Heart left ventricle (tissue), 16 donors: Measurements from ENCODE around the gene KNG1. TPM values are rescaled to one million over a fixed set of nuclear protein-coding genes. Genes with fewer than 3 reads are reported as not detected.
A peak's percentile ranks its signal among the peaks of the same experiment; 100 is the strongest.

ENCODE experiments used
- ATAC-seq, 4 donors: fragments of 200-7000 bp; cut with Tn5 transposase; one replicate each; pipeline ENCODE4 v1.9.1; 2020 to 2022; ENCODE audit warnings: moderate library complexity in 4 of 4, mild to moderate bottlenecking in 3 of 4, moderate number of reproducible peaks in 1 of 4
- DNase-seq, 5 donors: peaks; one replicate each; pipeline ENCODE4 v3.0.0-alpha.2; 2020
- H3K27ac ChIP-seq, 12 donors: fragments of 200-600 bp; sonication (generic) in 4 of 12; one replicate each; pipeline versions ENCODE4 v1.5.0 to v1.8.0; 2016 to 2022; ENCODE audit warnings: mild to moderate bottlenecking in 2 of 12
- H3K27me3 ChIP-seq, 9 donors: fragments of 200-600 bp; sonication (generic) in 2 of 9; one replicate each; pipeline versions ENCODE4 v1.5.1 to v1.8.0; 2016 to 2022; ENCODE audit warnings: mild to moderate bottlenecking in 3 of 9
- H3K36me3 ChIP-seq, 9 donors: fragments of 200-600 bp; sonication (generic) in 2 of 9; one replicate each; pipeline versions ENCODE4 v1.5.0 to v1.8.0; 2018 to 2022; ENCODE audit warnings: mild to moderate bottlenecking in 2 of 9
- H3K4me1 ChIP-seq, 12 donors: fragments of 200-600 bp; sonication (generic) in 4 of 12; one replicate each; pipeline versions ENCODE4 v1.5.0 to v1.8.0; 2016 to 2022; ENCODE audit warnings: mild to moderate bottlenecking in 3 of 12
- H3K4me3 ChIP-seq, 12 donors: fragments of 200-600 bp; sonication (generic) in 4 of 12; one replicate each; pipeline versions ENCODE4 v1.5.0 to v1.8.0; 2017 to 2022; ENCODE audit warnings: mild to moderate bottlenecking in 9 of 12, moderate library complexity in 4 of 12
- H3K9me3 ChIP-seq, 12 donors: fragments of 200-600 bp; sonication (generic) in 4 of 12; one replicate each; pipeline versions ENCODE4 v1.5.0 to v1.8.0; 2016 to 2022; ENCODE audit warnings: mild to moderate bottlenecking in 1 of 12
- POLR2A ChIP-seq, 2 donors: fragments of 450-650 bp; IDR thresholded peaks; one replicate each; pipeline ENCODE4 v1.6.1; 2017; ENCODE audit warnings: antibody characterized with exemption in 2 of 2, mild to moderate bottlenecking in 2 of 2, moderate library complexity in 2 of 2
- WGBS, 4 donors: extraction: QIAGEN DNeasy Blood & Tissue Kit in 2 of 4; methylation state at CpG; one replicate each; pipeline versions ENCODE4 v1.1.5 to v1.1.7; 2013 to 2018; 5-methylcytosine and 5-hydroxymethylcytosine counted together
- intact Hi-C, 10 donors: fragments of 100-400 bp; cut with DNase I; formaldehyde crosslinking; loops; one replicate each; pipeline versions ENCODE4 v1.11.1 to v1.14.2; 2022
- polyA plus RNA-seq, 2 donors: library from polyadenylated mRNA; stranded (reverse); fragments of 200-250 nt; gene quantifications; one replicate each; pipeline ENCODE4 v1.2.3, GENCODE V29; 2013
- total RNA-seq, 9 donors: library from RNA; depleted of rRNA in 2 of 9; stranded (reverse); fragments of >200 nt in 2 of 9; fragmentation: NEBNext Ultra II Directional in 3 of 9; extraction: Animal tissue kit (Norgen Biotek cat#: 25700) in 3 of 9; gene quantifications; one replicate each; pipeline versions ENCODE4 v1.1.0 to v1.2.4, GENCODE V29; 2016 to 2023
- TF ChIP-seq, protein P1 (sequence below), 12 donors: fragments of 200-600 bp; sonication (generic) in 4 of 12; IDR thresholded peaks; one replicate each; pipeline versions ENCODE4 v1.5.0 to v1.8.0; 2018 to 2022; ENCODE audit warnings: antibody characterized with exemption in 12 of 12, mild to moderate bottlenecking in 5 of 12
- donor health status: ischemic (EF 13 %, LVEDD 7.1; RV severe dilation, severe dysfunction).
- donor health status: healthy with polysubstance abuse.
- donor health status: DM: no; HTN: yes; CAD: no.
- donor health status: DM: no; HTN: no; CAD: no.
- donor health status: ischemic (EF 25% LVEDD 6.9; RV normal size, moderate dysfunction).
- donor health status: ischemic (EF 25% LVEDD 5.7; RV mildly dilated, moderate dysfunction).
- donor health status: healthy.
- donor health status: DM: yes; HTN: yes; CAD: no.
- donor health status: ischemic (EF 35%, LVEDD 5.7; RV mildly dilated, moderate dysfunction).
- donor health status: nonischemic (EF 11% LVEDD 7.7; RV severe dilation, severe dysfunction).
- donor health status: DM: yes; HTN: yes; CAD: no.
- donor health status: PGD.
- donor health status: ischemic (EF 29% LVEDD 5.4; RV normal size, mild dysfunction).
- donor health status: nonischemic (EF 23%, LVEDD 6.1; RV moderate dilation, normal function).

The KNG1 gene
- total and polyA plus RNA-seq, 11 donors: 0.11 to 1.0 (median 0.21) TPM; not detected in 5

- H3K36me3 ChIP-seq: no peaks in the 10 kb centered on the region
- 46 to 66% (median 57%) methylated on average over 3 of the region's 3 CpGs for WGBS, 4 donors
- no peak overlapping the region for H3K4me3 ChIP-seq
- no peak for ATAC-seq
- intact Hi-C loops: loop anchor here in 5 of 10 donors (5.0 kb wide), 2 partner anchors 134 to 139 kb away; partner anchors contain the start of gene AHSG (in 1 of the 5)
- peak overlapping the region in 1 of 12 donors; percentile 50 for H3K27ac ChIP-seq
- no peak for DNase-seq
- H3K4me1 ChIP-seq: peaks cover 0 to 10% (median 2%) of the 10 kb centered on the region in 12 donors
- H3K27me3 ChIP-seq: no peaks in the 10 kb centered on the region
- TF ChIP-seq, protein P1, sequence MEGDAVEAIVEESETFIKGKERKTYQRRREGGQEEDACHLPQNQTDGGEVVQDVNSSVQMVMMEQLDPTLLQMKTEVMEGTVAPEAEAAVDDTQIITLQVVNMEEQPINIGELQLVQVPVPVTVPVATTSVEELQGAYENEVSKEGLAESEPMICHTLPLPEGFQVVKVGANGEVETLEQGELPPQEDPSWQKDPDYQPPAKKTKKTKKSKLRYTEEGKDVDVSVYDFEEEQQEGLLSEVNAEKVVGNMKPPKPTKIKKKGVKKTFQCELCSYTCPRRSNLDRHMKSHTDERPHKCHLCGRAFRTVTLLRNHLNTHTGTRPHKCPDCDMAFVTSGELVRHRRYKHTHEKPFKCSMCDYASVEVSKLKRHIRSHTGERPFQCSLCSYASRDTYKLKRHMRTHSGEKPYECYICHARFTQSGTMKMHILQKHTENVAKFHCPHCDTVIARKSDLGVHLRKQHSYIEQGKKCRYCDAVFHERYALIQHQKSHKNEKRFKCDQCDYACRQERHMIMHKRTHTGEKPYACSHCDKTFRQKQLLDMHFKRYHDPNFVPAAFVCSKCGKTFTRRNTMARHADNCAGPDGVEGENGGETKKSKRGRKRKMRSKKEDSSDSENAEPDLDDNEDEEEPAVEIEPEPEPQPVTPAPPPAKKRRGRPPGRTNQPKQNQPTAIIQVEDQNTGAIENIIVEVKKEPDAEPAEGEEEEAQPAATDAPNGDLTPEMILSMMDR (IDR thresholded peaks at IDR 0.05): no peak
- TF ChIP-seq POLR2A (IDR thresholded peaks at IDR 0.05): no peak
- H3K9me3 ChIP-seq: no peaks in the 10 kb centered on the region
Observed at GRCh38 chr3:186751480-186751879, 34.3 kb downstream of the KNG1 start.

- 77 to 82% (median 79%) methylated on average over 7 of the region's 7 CpGs for WGBS, 4 donors
- no peak for ATAC-seq
- H3K9me3 ChIP-seq: no peaks in the 10 kb centered on the region
Observed at GRCh38 chr3:186754006-186754405, 36.8 kb downstream of the KNG1 start.

DNA sequence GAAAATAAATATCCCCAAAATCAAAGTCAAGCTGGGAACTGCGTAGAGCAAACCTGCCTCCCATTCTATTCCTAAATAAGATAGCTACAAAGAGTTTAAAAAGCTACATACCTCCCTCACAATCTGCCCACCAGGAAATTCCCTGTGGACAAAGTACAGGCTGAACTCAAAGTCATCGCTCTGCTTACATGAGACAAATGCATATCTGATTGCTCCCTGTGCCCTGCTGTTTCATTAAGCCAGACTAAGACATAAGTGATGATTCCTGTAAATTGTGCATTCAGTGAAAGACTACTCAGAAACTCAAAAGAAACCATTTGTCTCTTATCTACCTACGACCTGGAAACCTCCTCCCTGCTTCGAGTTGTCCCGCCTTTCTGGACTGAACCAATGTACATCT lies 37.7 kb downstream of the KNG1 start:
- no peak for DNase-seq
- intact Hi-C loops: loop anchor here in 5 of 10 donors (5.0 kb wide), 2 partner anchors 138 to 143 kb away; partner anchors contain the start of gene AHSG (in 1 of the 5)
- Histone ChIP-seq H3K27me3 (peaks cover 0 to 4% (median 0%) of the 10 kb centered on the region in 9 donors), H3K36me3 (no peaks in the 10 kb centered on the region), H3K27ac (no peak overlapping the region), H3K4me1 (peaks cover 0 to 10% (median 2%) of the 10 kb centered on the region in 12 donors), H3K4me3 (no peak overlapping the region), H3K9me3 (no peaks in the 10 kb centered on the region)
- WGBS, 4 donors: 83 to 93% (median 86%) methylated on average over 5 of the region's 5 CpGs
- TF ChIP-seq, protein P1 (IDR thresholded peaks at IDR 0.05): no peak
- no peak for TF ChIP-seq POLR2A (IDR thresholded peaks at IDR 0.05)
- no peak for ATAC-seq

More at GRCh38 chr3:186754006-186754405, 36.8 kb downstream of the KNG1 start:
- TF ChIP-seq, protein P1 (IDR thresholded peaks at IDR 0.05): no peak
- no peak for TF ChIP-seq POLR2A (IDR thresholded peaks at IDR 0.05)
- H3K4me3 ChIP-seq: no peak overlapping the region
- no peak overlapping the region for H3K27ac ChIP-seq
- no peaks in the 10 kb centered on the region for H3K36me3 ChIP-seq
- DNase-seq: no peak
- intact Hi-C loops: loop anchor here in 5 of 10 donors (5.0 kb wide), 2 partner anchors 137 to 142 kb away; partner anchors contain the start of gene AHSG (in 1 of the 5)
- H3K4me1 ChIP-seq: peaks cover 0 to 10% (median 2%) of the 10 kb centered on the region in 12 donors
- H3K27me3 ChIP-seq: peaks cover 0 to 4% (median 0%) of the 10 kb centered on the region in 9 donors

DNA sequence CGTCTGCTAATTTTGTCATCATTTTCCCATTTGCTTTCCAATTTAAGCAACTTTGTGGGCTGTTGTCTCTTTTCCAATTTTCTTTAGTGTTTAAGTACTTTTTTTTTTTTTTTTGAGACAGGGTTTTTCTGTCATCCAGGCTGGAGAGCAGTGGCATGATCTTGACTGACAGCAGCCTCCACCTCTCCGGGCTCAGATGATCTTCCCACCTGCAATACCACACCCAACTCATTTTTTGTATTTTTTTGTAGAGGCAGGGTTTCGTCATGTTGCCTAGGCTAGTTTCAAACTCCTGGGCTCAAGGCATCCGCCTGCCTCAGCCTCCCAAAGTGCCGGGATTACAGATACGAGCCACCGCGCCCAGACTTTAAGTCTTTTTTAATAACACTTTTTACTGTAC lies 40.1 kb downstream of the KNG1 start:
- Histone ChIP-seq H3K9me3 (no peaks in the 10 kb centered on the region), H3K36me3 (no peaks in the 10 kb centered on the region), H3K4me1 (peaks cover 0 to 4% (median 0%) of the 10 kb centered on the region in 12 donors), H3K4me3 (no peak overlapping the region), H3K27me3 (peaks cover 0 to 4% (median 0%) of the 10 kb centered on the region in 9 donors), H3K27ac (no peak overlapping the region)
- no peak for ATAC-seq
- TF ChIP-seq, protein P1 (IDR thresholded peaks at IDR 0.05): no peak
- no peak for TF ChIP-seq POLR2A (IDR thresholded peaks at IDR 0.05)
- intact Hi-C loops: no loop called here
- DNase-seq: no peak
- 80 to 87% (median 85%) methylated on average over 8 of the region's 8 CpGs for WGBS, 4 donors
